ENCODE results near the gene STRIP2. TPM values are rescaled to one million over a fixed set of nuclear protein-coding genes. Genes with fewer than 3 reads are reported as not detected.

Gene STRIP2
- total and polyA plus RNA-seq, 2 experiments from 2014 or later, result 0.83 to 1.1 TPM

- Histone ChIP-seq H3K4me3 (no peak overlapping the region), H3K4me1 (ENCODE audit: insufficient read depth) (no peaks in the 10 kb centered on the region), H4K20me1 (ENCODE audit: insufficient read depth, poor library complexity, severe bottlenecking) (no peaks in the 10 kb centered on the region), H3K36me3 (replicated peaks; ENCODE audit: insufficient read depth, low read depth) (no peaks in the 10 kb centered on the region), H3K27ac (no peak overlapping the region), H3K27me3 (peaks cover 13% of the 10 kb centered on the region), H2AFZ (no peak overlapping the region), H3K4me2 (no peak overlapping the region), H3K9me3 (ENCODE audit: low read depth) (no peaks in the 10 kb centered on the region), H3K9me2 (replicated peaks; ENCODE audit: insufficient read depth) (no peaks in the 10 kb centered on the region), H3K79me2 (no peaks in the 10 kb centered on the region)
- WGBS (ENCODE audit: low lambda C conversion rate, missing lambda C conversion rate), result 77% methylated on average over 6 of the region's 6 CpGs
- no peak for DNase-seq (ENCODE audit: low spot score)
- TF ChIP-seq CTCF (IDR thresholded peaks at IDR 0.05; ENCODE audit: poor library complexity) (no peak), EZH2 (IDR thresholded peaks at IDR 0.05; ENCODE audit: borderline replicate concordance) (no peak), EZH2phosphoT487 (IDR thresholded peaks at IDR 0.05; ENCODE audit: low read depth, severe bottlenecking, unreplicated experiment) (no peak)
Observed at GRCh38 chr7:129517931-129518330, 83.7 kb downstream of the STRIP2 start.

DNA sequence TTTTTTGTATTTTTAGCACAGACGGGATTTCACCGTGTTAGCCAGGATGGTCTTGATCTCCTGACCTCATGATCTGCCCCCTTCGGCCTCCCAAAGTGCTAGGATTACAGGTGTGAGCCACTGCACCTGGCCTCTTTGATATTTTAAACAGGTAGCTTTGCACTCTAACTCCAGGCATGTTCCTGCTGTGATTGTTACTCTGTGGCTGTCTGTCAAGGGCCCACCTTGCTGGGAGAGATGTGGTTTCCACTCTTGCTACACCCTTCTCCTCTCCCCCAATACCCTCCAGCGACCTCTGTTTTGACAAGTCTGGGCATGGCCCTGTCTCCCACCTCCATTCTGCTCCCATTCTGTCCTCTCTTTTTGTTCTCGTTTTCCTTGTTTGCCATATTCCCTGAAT lies 85.2 kb downstream of the STRIP2 start:
- no peak overlapping the region for H3K4me3 ChIP-seq
- H3K27me3 ChIP-seq, result peaks cover 15% of the 10 kb centered on the region
- H3K9me2 ChIP-seq (replicated peaks; ENCODE audit: insufficient read depth), result no peaks in the 10 kb centered on the region
- WGBS (ENCODE audit: low lambda C conversion rate, missing lambda C conversion rate), result 52% methylated on average over 5 of the region's 5 CpGs
- TF ChIP-seq EZH2 (IDR thresholded peaks at IDR 0.05; ENCODE audit: borderline replicate concordance) (no peak), CTCF (IDR thresholded peaks at IDR 0.05; ENCODE audit: poor library complexity) (no peak), EZH2phosphoT487 (IDR thresholded peaks at IDR 0.05; ENCODE audit: low read depth, severe bottlenecking, unreplicated experiment) (no peak)
- H3K9me3 ChIP-seq (ENCODE audit: low read depth), result no peaks in the 10 kb centered on the region
- no peak overlapping the region for H3K4me2 ChIP-seq
- H3K4me1 ChIP-seq (ENCODE audit: insufficient read depth), result no peaks in the 10 kb centered on the region
- no peaks in the 10 kb centered on the region for H4K20me1 ChIP-seq (ENCODE audit: insufficient read depth, poor library complexity, severe bottlenecking)
- H3K36me3 ChIP-seq (replicated peaks; ENCODE audit: insufficient read depth, low read depth), result no peaks in the 10 kb centered on the region
- H3K79me2 ChIP-seq, result no peaks in the 10 kb centered on the region
- no peak overlapping the region for H2AFZ ChIP-seq
- DNase-seq (ENCODE audit: low spot score), result no peak
- no peak overlapping the region for H3K27ac ChIP-seq

DNA sequence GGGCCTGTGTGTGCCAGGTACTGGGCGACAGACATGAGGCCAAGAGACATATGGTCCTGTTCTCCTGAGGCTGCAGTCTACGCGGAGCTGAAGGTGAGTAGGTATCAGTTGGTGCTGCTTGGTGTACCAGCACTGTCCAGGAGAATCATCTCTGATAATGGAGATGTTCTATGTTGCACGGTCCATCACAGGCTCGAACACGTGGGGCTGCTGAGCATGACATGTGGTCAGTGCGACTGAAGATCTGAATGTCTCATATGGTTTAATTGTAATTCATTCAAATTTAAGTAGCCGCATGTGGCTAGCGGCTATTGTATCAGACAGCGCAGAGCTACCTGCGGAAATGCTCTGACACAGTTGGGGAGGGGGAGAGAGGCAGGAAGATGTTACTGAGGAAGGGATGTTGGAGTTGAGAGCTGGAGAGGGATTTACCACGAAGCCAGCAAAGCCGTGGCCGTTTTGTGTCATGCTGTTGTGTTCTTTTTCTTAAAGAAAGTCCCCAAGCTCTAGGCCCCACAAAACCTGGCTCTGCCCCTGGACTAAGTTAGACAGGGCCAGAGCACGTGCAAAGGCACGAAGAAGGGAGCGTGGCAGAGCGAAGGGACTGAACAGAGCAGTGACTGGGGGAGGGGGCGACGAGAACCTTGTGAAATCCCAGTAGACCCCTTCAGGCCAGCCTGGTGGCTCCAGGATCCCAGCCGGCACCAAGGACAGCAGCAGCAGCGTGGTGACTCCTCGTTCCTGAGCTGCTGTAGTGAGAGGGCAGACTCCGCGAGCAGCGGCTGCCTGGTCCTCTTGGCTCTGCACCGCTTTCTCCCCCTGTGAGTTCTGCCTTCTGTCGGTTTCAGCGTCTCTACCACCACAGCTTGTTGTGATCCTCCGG lies 88.1 kb downstream of the STRIP2 start:
- H3K4me2 ChIP-seq, result no peak overlapping the region
- no peaks in the 10 kb centered on the region for H3K9me2 ChIP-seq (replicated peaks; ENCODE audit: insufficient read depth)
- 56% methylated on average over 30 of the region's 30 CpGs for WGBS (ENCODE audit: low lambda C conversion rate, missing lambda C conversion rate)
- TF ChIP-seq CTCF (IDR thresholded peaks at IDR 0.05; ENCODE audit: poor library complexity) (no peak), EZH2phosphoT487 (IDR thresholded peaks at IDR 0.05; ENCODE audit: low read depth, severe bottlenecking, unreplicated experiment) (no peak), EZH2 (IDR thresholded peaks at IDR 0.05; ENCODE audit: borderline replicate concordance) (no peak)
- H3K27me3 ChIP-seq, result peaks cover 15% of the 10 kb centered on the region
- no peaks in the 10 kb centered on the region for H3K79me2 ChIP-seq
- H3K9me3 ChIP-seq (ENCODE audit: low read depth), result no peaks in the 10 kb centered on the region
- no peaks in the 10 kb centered on the region for H3K4me1 ChIP-seq (ENCODE audit: insufficient read depth)
- H4K20me1 ChIP-seq (ENCODE audit: insufficient read depth, poor library complexity, severe bottlenecking), result no peaks in the 10 kb centered on the region
- H3K4me3 ChIP-seq, result no peak overlapping the region
- peak; percentile 23 for DNase-seq (ENCODE audit: low spot score)
- no peaks in the 10 kb centered on the region for H3K36me3 ChIP-seq (replicated peaks; ENCODE audit: insufficient read depth, low read depth)
- H3K27ac ChIP-seq, result no peak overlapping the region
- no peak overlapping the region for H2AFZ ChIP-seq
